Measurements from ENCODE around the gene ROPN1.
"Not testable (repeated sequence)": the region's sequence is repeated elsewhere in the genome, so short reads cannot be mapped to it uniquely, and the experiment has no call there.

DNA sequence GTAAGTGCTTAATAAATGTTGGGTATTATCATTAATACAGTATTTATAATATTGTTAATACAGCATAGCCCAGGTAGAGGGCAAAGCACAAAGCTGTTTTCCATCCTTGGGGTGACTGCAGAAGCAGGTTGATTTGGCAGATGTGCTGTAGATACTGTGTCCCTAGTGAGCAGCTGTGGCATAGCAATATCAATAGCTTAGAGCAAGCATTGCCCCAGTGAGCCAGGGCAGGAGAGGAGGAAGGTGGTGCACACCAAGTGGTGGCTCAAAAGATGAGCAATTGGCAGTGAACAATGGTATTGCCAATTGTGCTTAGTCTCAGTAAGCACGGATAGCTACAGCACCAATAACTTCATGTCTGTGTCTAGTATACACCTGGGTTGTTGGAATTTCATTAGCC, 25.1 kb downstream of the ROPN1 start:
- TF ChIP-seq, protein P1, sequence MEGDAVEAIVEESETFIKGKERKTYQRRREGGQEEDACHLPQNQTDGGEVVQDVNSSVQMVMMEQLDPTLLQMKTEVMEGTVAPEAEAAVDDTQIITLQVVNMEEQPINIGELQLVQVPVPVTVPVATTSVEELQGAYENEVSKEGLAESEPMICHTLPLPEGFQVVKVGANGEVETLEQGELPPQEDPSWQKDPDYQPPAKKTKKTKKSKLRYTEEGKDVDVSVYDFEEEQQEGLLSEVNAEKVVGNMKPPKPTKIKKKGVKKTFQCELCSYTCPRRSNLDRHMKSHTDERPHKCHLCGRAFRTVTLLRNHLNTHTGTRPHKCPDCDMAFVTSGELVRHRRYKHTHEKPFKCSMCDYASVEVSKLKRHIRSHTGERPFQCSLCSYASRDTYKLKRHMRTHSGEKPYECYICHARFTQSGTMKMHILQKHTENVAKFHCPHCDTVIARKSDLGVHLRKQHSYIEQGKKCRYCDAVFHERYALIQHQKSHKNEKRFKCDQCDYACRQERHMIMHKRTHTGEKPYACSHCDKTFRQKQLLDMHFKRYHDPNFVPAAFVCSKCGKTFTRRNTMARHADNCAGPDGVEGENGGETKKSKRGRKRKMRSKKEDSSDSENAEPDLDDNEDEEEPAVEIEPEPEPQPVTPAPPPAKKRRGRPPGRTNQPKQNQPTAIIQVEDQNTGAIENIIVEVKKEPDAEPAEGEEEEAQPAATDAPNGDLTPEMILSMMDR (IDR thresholded peaks at IDR 0.05), result not testable (repeated sequence)
- TF ChIP-seq POLR2A (IDR thresholded peaks at IDR 0.05), result not testable (repeated sequence)

Measured in right lobe of liver (tissue), 4 donors.